NCI-H128 (cell line): ENCODE results near the gene BRD3.

ENCODE experiments used
- DNase-seq: peaks from one replicate; lab custom pipeline; 2025; ENCODE audit not compliant: unreplicated experiment; lab: John Stamatoyannopoulos, UW

The BRD3 gene

DNA sequence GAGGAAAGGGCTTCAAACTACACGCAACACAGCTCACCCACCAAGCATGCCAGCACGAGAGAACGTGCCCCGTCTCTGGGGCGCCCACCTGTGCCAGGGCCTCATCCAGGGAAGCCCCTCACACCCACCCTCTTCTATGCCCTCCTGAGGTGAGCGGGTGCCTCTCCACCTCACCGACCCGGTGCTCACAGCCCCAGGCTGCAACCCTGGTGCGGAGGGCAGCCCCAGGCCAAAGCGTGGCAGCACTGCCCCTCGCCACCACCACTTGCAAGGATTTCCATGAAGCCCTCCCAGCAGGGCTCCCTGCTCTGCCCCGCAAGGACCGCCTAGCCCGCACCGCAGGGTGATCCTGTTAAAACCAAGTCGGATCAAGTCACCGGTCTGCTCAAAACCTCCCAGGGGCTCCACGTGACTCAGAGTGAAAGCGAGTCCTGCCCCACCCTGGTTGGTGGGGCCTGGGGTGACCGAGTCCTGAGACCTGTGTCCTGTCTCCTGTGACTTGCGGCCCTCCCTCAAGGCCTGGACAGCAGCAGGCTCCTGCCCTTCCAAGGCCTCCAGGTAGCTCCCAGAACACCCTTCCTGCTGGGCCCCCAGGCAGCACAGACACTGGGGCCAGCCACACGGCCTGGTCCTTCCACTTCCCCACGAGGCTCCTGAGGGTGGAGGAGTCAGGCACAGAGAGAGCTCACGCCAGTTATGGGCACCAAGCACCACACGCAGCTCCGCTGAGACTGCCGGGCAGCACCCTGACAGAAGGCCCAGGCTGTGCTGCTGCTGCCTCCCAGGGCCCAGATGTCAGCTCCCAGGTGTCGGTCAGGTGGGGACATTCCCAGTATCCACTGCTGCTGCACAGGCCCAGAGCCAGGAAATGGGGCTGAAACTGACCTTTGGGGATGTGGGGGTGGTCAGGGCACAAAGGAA lies 12.7 kb downstream of the BRD3 start:
- no peak for DNase-seq

DNA sequence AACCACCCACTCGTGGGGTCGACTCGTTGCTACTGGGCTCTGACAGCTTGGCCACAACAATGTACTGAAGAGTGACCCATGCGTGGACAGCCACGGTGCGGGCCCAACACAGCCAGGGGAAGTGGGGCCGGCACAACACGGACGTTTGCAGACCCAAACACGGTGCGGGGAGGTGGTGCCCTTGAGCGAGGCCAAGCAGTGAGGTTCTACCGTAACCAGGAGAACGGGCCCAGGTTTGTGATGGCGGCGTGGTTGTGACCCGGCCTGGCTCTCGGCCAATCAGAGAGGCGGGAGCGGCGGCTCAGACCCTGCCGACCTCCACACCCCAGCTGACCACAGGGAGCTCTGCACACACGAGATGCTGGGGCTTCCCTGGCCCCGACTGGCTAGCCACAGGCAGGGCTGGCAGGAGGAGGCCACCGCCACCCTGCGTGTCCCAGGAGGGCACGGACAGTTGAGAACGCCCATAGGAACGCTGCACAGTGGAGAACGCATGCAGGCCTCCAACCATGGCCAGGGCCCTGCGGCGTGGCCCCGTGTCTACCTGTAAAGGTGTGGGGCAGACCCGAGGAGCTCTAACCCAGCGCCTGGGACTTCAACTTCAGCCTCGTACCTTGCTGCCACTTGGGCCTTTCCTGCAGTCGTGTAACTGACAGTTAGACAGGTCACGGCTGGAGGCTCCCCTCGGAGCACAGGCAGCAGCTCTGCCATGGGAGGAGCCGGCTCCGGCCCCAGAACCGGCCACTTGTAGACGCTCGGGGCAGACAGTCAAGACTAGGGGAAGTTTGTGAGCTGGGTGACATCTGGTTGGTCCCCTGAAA lies 13.7 kb downstream of the BRD3 start:
- DNase-seq, result no peak

DNA sequence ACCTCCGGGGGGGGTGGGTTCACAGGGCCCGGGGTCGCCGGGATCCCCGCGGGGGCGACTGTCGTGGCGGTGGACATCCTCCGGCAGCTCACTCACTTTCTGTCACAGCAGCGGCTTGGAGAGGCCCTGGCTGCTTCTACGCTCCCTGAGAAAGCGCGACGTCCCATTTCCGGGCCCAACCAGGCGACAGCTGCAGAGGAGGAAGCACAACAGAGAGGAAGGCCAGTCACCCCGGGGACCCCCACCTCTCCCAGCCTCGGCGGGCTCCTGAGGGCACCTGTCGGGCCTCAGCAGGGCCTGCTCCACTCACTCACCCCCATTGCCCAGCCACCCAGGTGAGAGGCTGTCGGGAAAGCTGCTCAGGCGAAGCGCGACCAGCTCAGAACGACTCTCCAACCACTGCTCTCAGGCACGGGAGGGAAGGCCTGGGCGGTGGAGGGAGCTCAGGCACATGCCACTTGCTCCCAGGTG lies 14.4 kb downstream of the BRD3 start:
- no peak for DNase-seq

DNA sequence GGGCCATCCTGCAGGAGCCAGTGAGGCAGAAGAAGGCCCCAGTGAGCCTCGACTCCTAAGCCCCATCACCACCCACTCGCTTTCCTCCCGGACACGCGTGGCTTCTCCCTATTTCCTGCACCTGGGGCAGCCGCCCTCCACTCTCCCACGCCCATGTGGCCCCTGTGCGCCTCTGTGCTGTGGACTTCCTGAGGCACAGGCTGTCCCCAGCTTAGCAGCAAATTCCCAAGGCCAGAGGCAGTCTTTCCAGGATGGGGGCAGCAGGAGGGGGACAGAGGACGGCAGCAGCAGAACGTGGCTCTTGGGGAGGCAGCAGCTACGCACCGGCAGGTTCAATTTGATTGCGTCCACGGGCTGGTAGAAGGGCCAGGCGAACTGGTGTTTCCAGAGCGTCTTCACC lies 14.9 kb downstream of the BRD3 start:
- DNase-seq, result no peak

DNA sequence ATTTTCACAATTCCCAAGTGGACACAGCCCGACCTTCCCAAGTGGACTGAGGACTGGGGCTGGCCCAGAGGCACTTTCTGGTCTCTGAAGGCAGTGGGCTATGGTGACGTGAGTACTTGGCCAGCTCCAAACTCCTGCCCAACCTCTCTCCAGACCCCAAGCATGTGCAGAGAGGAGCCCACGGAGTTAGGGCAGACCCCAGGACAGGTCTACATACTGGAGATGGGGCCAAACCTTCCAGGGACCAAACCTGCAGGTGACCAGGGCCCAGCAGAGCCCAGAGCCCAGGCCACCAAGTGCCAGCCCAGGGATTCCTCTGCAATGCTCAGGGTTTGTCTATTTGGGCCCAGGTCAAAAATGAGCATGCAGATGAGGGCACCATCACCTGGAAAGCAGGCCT lies 15.3 kb downstream of the BRD3 start:
- no peak for DNase-seq

DNA sequence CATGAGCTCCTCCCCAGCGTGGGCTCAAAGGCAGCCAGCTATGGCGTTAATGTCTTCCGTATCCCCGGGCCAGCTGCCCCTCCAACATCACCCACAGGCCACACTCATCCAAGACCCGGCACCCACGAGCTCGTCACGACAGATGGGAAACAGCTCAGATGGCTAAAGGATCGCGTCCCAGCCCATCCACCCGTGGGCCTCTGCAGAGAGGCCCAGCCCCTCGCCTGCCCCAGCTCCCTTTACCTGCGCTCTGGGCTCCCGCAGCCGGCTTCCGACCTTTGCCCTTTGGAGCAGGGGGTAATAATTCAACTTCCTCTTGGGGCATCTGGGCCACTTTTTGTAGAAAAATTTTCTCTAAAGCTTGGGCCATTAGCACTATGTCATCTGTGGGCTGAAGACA lies 16.5 kb downstream of the BRD3 start:
- DNase-seq, result no peak

DNA sequence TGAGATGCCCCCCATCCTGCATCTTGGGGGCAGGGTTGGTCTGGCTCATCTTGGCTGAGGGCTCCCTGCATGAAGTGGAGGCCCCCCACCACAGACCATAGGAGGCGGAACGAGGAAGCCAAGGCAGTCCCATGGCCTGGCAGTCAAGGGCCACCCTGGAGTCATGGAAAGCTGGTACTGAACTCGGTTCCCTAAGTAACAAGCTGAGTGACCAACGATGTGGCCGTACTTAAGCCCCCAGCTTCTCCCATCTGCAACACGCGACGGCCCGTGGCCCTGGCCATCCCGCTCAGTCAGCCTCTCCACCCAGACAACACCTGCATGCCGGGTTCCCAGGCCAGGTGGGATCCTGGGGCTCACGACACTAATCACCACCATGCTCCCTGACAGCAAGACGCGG lies 17.1 kb downstream of the BRD3 start:
- no peak for DNase-seq

DNA sequence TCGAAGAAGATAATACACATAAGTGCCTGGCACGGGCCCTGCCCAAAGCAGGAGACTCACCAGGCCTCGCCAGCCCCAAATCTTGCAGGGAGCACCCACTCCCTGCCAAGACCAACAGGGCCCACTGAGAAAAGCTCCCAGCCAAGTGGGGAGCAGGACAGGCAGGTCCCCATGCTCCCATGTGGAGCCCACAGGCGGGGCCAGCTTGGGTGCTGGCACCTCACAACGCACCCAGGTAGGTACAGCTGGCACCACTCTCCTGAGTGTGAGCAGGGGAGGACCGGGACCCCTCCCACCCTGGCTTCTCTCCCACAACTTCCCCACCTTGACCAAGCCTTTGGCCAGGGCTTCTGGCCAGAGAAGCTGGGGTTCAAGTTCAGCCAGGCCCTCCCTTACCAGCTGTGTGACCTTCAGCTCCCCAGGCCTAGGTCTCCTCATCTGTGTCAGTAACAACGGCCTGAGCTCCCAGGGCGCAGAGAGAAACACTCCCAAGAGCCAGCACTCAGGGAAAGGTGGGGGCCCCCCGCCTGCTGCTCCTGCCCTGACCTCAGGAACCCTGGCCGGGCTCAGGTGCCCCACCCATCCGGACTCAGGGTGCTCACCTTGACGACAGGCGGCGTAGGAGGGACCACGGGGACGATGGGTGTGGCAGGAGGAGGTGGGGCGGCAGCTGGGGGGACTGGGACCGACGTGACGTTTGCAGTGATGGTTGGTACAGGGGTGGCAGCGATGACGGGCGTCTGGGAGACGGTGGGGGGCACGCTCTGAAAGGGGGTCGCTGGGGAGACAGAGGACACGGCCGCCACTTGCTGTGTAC lies 17.8 kb downstream of the BRD3 start:
- no peak for DNase-seq

DNA sequence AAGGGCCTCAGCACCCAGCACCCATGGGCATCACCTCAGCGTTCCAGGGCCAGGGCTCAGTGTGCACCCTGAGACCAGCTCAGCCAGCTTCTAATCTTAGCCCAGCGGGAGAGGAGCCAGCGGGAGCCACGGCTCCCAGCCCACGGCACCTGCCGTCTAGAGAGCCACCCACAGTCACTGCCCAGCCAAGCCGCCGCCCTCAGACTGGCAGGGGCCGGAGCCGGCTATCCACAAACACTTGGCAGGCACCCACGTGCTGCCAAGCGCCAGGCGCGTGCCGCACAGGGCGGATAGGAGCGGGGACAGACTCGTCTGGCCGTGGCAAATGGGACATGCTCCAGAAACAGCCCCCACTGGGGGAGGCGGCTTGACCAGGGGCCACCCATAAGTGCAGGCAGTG lies 18.6 kb downstream of the BRD3 start:
- no peak for DNase-seq

DNA sequence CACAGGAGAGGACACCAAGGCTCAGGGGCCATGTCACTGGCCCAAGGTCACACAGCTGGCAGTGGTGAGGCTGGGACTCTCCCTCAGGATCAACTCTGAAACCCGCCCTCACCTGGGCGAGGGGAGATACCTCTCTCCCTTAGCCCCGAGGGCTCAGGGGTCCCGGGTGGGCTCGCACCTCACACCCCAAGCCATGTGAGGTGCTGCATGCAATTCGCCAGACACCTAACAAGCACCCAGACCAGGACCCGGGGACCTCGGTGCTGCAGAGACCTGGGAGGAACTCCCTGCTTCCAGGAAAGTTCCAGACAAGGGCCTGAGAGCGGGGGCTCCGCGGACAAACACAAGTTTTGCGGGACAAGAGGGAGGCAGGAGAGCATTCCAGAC lies 19.3 kb downstream of the BRD3 start:
- DNase-seq, result no peak

DNA sequence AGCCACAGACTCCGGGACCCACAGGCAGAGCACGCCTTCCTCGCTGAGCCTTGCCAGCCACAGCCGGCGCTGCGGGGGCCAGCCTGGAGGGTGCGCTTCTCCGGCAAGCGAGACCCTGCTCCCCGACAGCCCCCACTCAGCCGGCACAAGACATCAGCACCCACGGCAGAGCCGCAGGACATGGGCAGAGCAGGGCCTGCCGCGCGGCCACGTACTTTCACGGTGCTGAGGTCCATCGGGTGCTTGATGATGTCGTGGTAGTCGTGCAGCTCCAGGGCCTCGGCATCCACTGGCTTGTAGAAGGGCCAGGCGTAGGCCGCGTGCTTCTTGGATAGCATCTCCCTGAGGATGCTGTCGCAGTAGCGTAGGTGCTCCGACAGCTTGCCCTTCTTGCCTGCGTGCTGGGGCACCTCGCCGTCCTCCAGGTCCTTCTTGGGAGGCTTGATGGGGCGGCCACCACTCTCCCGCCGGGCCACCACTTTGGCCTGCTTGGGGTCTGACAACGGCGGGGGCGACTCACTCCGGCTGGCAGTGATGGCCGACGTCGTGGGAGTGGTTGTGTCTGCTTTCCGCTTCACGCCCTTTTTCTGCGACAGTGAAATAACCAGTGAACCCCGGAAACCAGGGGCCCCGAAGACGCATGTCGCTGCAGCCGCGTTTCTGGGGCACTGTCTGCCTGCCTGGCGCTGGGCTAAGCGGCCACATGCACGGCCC lies 19.8 kb downstream of the BRD3 start:
- DNase-seq, result no peak

DNA sequence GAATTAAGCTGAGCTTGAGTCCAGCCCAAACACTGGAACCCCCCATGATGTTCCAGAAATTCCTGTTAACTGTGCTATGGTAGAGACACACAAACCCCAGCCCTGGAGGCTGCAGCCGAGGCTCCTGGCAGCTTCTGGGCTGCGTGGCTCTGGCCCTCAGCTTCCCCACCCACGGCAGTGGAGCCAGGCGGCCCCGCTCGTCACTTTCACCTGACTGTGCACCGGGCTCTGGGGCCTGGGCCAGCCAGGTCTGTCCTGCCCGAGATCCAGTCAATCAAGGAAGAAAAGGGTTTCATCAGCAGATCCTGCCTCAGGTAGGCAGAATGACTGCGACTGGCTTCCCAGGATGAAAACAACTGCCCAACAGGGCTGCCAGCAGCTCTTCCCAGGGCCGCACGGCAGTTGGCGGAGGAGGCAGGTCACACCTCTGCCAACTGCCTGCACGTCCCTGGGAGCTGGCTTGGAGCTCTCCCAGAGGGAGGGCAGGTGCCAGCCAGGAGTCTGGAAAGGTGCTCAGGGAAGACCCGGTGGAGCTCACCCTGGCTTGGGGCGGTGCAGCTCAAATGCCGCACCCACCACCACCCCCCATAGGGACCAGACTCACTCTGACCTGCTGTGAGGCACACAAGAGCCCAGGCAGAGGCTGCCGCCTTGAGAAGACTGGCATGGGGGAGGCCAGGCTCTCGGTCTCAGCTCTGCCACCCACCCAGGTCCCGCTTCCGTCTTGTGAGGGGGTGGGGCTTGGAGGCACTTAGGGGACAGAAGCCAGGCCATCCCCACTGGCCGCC lies 20.7 kb downstream of the BRD3 start:
- no peak for DNase-seq

DNA sequence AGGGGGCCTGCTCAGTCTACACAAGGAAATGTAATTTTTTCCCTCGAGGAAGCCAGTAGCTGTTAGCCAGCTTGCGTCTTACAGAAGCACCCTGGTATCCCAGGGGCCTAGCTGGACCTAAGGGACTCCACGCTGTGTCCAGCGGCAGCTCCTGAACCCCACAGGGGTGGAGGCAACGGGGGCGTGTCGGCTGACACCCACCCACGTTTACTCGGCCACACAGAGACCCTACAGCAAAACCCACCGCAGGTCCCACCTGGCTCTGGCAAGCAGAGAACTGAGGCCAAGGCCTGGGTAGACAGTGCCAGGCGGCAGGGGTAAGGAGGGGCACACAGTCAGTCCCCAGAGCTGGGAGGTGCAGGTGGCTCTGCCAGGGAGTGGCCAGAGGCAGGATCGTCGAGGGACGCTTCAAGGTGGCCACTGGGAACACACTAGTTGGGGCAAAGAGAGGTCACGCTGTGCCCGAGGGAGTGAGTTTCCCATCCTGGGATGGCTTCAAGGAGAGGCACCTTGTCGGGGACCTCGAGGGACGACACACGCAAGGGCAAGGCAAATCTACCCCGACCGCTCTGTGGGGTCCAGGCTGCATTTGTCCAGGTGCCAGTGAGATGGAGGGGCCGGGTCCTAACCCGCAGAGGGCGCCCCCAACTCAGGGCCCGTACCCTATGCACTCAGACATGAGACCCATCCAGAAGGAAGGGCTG lies 21.8 kb downstream of the BRD3 start:
- no peak for DNase-seq

DNA sequence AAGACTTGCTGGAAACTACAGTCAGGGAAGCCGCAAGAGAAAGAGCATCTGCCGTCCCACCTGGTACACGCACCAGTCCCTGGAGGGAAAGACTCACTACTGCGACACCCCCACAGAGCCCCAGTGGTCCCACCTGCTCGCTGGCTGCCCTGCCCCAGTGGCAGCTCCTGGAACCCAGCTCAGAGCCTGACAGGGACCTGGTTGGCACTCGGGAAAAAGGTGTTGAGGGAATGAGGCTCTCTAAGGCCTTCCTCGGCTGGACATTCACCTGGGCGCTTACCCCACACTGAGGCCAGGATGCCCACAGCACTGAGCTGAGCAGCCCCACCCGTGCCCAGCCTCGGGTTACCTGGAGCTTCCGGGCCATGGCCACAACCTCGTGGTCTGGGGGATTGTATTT lies 22.9 kb downstream of the BRD3 start:
- DNase-seq, result no peak

DNA sequence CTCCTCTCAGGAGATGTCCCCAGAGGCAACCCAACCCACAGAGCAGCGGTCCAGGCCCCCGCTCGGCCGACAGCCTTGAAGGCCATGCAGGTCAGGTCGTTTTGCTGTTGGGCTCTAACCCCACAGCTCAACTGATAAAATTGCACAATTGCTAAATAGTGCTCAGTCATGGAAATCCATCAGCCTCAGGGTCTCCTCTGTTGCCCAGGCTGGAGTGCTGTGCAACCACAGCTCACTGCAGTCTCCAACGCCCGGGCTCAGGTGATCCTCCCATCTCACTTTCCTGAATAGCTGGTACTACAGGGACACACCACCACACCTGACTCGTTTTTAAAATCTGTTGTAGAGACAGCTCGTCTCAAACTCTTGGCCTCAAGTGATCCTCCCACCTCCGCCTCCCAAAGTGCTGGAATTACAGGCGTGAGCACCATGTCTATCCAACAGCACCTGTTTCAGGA lies 24.3 kb downstream of the BRD3 start:
- no peak for DNase-seq

DNA sequence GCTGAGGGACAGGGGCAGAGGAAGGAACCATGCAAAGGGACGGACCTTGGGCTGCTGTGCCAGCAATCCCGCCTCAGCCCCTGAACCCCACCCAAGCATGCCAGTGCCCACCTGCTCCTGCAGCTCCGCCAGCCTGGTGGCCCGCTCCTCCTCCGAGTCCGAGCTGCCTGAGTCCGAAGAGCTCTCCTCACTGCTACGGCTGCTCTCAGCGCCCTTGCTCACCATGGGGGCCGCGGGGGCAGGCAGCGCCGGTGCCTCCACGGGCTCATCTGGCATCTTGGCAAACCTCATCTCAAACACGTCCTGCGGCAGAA lies 26.2 kb downstream of the BRD3 start:
- no peak for DNase-seq

DNA sequence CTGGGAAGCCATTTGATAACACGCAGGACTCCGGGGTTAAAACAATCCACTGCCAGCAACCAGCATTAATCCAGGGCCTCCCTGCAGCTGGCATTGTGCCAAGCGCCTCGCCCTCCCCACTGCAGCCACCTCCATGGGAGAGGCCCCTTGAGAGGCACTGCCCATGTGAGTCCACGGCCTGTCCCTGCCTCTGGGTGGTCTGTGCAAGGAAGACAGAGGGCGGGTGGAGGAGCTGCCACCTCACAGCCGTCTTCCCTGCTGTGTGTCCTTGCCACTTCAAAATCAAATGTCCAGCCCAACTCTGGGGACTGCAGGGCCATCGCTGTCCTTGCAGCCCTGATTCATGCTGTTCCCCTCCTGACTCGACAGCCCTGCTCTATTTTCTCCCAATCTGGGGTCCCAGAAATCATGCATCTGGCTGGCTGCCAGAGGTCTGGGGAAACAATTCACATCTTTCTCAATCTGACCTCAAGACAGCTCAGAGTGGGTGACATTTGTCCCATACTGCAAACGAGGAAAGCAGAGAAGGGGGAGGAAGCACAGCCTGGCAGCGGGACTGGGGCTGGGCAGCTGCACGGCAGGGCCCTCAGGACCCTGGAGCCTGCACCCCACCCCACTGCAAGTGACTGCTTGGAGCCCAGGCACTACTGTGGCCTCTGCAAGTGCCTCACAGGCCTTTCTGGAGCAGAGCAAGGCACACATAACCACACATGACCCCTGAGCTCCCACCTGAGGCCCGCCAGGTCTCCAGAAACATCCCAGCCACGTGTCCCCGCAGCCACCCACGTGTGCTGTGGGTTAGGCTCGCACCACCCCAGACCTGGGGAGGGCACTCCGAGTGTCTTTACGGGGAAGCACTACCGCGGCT lies 26.8 kb downstream of the BRD3 start:
- DNase-seq, result no peak

DNA sequence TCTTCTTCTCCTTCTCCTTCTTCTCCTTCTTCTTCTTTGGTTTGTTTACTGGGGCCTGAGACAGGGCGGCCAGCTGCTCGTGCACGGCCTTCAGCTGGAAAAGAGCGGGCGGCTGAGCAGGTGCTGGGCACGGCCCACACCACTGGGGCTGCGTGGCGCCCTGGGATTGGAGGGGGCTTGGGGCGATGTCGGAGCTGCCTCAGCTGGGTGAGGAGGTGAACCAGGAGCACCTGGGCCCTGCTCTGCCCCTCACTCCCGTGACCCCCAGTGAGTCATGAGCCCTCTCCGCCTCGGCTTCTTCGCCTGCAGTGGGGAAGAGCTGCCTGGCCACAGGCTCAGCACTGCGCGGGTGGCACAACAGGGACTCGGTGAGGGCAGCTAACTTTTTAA lies 27.7 kb downstream of the BRD3 start:
- DNase-seq, result no peak
